MG63 (cell line): ENCODE results near the gene MAP2K7. TPM values are rescaled to one million over a fixed set of nuclear protein-coding genes. Genes with fewer than 3 reads are reported as not detected.
"Not testable (repeated sequence)": the region's sequence is repeated elsewhere in the genome, so short reads cannot be mapped to it uniquely, and the experiment has no call there.

Source experiments
- DNase-seq: peaks from one replicate; pipeline ENCODE4 v3.0.0-alpha.2; 2020
- H3K27me3 ChIP-seq: fragments of 250-450 bp; sonication (Bioruptor Pico); 2 replicates; pipeline ENCODE4 v1.5.1; 2020; ENCODE audit warnings: mild to moderate bottlenecking, moderate library complexity
- H3K36me3 ChIP-seq: fragments of 250-450 bp; sonication (Bioruptor Pico); 2 replicates; pipeline ENCODE4 v1.5.1; 2020; ENCODE audit warnings: mild to moderate bottlenecking, moderate library complexity
- H3K4me3 ChIP-seq: fragments of 250-450 bp; sonication (Bioruptor Pico); 2 replicates; pipeline ENCODE4 v1.5.1; 2020; ENCODE audit warnings: mild to moderate bottlenecking, moderate library complexity
- H3K9me3 ChIP-seq: fragments of 250-450 bp; sonication (Bioruptor Pico); 2 replicates; pipeline ENCODE4 v1.5.1; 2020; ENCODE audit warnings: mild to moderate bottlenecking, moderate library complexity
- total RNA-seq: library from RNA; depleted of rRNA; stranded (reverse); fragments of >200 nt; shearing (Covaris generic); gene quantifications from 2 replicates; pipeline ENCODE4 v1.2.3, GENCODE V29; 2014; ENCODE audit warnings: low replicate concordance

MAP2K7 gene
- total RNA-seq, 1 experiment from 2014 or later, result 38.6 TPM

GRCh38 chr19:7928334-7928706 is 24.6 kb downstream of the MAP2K7 start:
- peaks cover 64% of the 10 kb centered on the region for H3K36me3 ChIP-seq
- no peaks in the 10 kb centered on the region for H3K9me3 ChIP-seq
- DNase-seq, result no peak
- H3K27me3 ChIP-seq, result no peaks in the 10 kb centered on the region
- no peak overlapping the region for H3K4me3 ChIP-seq

DNA sequence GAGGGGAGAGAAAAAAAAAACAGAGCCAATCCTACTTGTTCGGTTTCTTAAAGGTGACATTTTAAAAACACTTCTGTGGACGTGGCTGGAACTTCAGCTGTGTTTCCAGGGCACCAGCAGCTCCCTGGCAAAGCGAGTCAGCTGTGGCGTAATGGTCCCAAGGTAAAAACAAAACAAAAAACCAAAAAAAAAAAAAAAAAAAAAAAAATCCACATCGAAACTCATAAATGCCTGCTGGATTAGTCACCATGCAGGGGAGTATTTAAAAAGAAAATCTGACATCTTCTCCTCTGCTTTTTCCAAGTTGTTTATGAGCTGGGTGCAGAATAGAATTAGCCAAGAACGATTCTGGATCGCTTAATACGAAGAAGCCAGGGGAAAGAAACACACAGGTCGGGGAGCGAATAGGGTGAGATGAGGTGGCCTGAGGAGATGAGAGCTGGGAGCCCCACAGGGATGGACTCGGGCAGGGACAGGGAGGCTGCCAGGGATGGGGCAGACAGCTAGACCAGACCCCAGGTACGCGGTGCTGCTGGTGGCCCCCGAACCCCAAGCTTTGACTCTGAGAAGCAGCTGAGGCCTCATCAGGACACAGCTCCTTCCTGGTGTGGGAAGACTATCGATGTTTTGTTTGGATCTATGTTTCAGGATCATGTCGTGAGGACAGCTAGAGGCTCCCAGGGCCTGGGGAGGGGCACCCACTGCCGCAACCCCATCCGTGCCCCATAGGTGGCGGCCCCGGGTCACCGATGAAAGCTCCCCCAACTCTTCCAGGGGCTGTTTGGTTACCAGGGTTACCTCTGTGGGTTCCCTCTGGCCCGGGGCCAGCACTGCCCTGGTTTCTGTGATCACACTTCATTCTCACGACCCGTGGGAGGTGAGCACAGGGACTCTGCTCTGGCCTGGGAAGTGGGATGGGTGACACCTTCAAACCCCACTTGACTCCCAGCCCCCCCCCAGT is 25.3 kb downstream of the MAP2K7 start:
- Histone ChIP-seq H3K36me3 (peaks cover 71% of the 10 kb centered on the region), H3K4me3 (no peak overlapping the region), H3K27me3 (no peaks in the 10 kb centered on the region), H3K9me3 (no peaks in the 10 kb centered on the region)
- DNase-seq, result peak; percentile 78

DNA sequence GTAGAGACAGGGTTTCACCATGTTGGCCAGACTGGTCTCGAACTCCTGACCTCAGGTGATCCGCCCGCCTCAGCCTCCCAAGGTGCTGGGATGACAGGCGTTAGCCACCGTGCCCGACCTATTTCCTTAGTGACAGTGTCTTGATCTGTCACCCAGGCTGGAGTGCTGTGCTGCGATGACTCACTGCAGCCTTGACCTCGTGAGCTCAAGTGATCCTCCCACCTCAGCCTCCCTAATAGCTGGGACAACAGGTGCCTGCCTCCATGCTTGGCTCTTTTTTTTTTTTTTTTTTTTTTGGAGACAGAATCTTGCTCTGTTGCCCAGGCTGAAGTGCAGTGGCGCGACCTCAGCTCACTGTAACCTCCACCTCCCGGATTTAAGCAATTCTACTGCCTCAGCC is 26.4 kb downstream of the MAP2K7 start:
- H3K9me3 ChIP-seq, H3K27me3 ChIP-seq, DNase-seq, H3K4me3 ChIP-seq: not testable (repeated sequence)
- H3K36me3 ChIP-seq, result peaks cover 81% of the 10 kb centered on the region

GRCh38 chr19:7930765-7931164 is 27.1 kb downstream of the MAP2K7 start:
- no peak for DNase-seq
- H3K27me3 ChIP-seq, result no peaks in the 10 kb centered on the region
- H3K36me3 ChIP-seq, result peaks cover 88% of the 10 kb centered on the region
- no peak overlapping the region for H3K4me3 ChIP-seq
- no peaks in the 10 kb centered on the region for H3K9me3 ChIP-seq

DNA sequence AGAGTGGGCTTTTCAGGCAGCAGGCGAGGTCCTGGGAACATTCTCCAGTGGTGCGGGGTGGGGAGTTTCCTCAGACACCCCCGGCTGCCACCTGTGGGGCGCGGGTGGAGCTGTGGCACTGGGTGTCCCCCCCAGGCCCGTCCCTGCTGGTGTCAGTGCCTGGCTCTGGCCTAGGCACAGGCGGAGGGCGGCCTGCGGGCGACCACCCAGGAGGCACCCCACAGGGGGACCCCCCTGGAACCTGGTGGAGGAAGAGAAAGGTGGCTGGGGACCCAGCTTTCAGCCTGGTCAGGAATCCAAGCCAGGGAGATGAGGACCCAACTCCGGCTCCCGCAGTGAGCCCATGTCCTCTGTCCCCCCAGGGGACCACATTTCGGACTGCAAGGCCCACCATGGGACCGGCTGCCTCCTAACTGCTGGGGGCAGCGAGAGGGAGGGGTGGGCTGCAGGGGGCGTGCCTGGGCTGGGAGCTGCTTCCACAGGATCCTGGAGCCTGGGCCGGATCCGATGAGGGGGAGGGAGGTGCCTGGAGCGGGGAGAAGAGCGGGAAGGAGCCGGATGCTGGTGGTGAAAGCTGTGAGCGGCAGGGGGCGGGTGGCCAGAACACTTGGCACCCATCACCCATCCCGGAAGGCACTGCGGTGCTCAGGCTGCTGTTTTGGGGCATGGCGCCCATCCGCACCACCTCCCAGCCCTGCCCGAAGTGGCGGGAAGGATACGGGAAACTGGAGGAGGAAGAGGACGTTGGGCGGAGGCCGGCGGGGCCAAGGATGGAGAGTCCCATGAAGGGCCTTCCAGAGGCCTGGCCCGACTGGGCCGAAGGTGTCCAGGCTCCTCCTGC is 27.8 kb downstream of the MAP2K7 start:
- no peaks in the 10 kb centered on the region for H3K9me3 ChIP-seq
- peaks cover 93% of the 10 kb centered on the region for H3K36me3 ChIP-seq
- DNase-seq, result no peak
- H3K4me3 ChIP-seq, result no peak overlapping the region
- no peaks in the 10 kb centered on the region for H3K27me3 ChIP-seq

DNA sequence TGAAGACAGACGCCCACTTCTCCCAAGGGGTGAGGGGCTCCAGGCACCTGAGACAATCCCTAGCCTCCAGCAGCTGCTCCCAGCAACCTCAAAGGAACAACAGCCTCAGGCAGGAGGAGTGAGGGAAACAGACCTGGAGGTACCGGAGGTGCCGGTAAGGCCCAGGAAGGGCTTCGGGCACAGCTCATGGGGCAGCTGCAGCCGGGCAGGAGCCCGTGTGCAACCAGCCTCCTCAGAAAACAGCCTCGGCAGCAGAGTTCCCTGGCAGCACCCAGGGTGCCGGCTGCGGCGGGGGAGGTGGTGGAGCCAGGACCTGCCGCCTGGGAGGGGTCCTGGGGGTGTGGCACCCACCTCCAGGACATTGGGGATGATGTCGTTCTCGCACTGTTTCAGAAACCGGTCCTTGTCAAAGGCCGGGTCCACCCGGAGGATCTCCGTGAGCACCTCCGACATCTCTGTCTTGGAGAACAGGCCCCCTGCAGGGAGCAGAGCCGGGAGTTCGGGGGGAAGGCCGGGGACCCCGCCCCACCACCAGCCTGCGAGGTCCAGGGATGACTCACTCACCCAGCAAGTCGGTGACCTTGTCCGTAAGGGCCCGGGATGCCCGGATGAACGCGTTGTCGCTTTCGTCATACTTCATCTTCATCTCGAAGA is 28.7 kb downstream of the MAP2K7 start:
- Histone ChIP-seq H3K4me3 (no peak overlapping the region), H3K9me3 (no peaks in the 10 kb centered on the region), H3K36me3 (peaks cover 93% of the 10 kb centered on the region), H3K27me3 (no peaks in the 10 kb centered on the region)
- DNase-seq, result no peak

- H3K4me3 ChIP-seq, result no peak overlapping the region
- H3K27me3 ChIP-seq, result no peaks in the 10 kb centered on the region
- DNase-seq, result no peak
- H3K9me3 ChIP-seq, result no peaks in the 10 kb centered on the region
- H3K36me3 ChIP-seq, result peaks cover 93% of the 10 kb centered on the region
Observed at GRCh38 chr19:7932930-7933300, 29.2 kb downstream of the MAP2K7 start.

DNA sequence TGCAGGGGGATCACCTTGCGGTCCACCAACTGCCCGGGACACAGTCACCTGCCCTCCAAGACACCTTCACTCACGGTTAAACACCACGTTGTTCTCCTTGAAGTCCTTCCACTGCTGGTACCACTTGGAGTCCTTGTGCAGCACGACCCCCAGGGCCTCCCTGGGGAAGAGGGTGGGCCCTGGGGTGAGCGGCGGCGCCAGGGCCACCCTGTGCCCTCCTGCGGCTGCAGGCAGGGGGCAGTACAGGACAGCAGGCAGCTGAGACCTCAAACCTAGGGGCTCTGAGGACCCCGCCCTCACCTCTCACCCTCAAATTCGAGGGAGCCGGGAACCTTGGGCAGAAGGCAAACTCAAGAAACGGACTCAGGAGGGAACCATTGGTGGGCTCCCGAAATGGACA is 29.7 kb downstream of the MAP2K7 start:
- no peaks in the 10 kb centered on the region for H3K27me3 ChIP-seq
- H3K4me3 ChIP-seq, result no peak overlapping the region
- H3K36me3 ChIP-seq, result peaks cover 93% of the 10 kb centered on the region
- no peaks in the 10 kb centered on the region for H3K9me3 ChIP-seq
- no peak for DNase-seq

- Histone ChIP-seq H3K36me3 (peaks cover 97% of the 10 kb centered on the region), H3K9me3 (no peaks in the 10 kb centered on the region), H3K4me3 (no peak overlapping the region), H3K27me3 (no peaks in the 10 kb centered on the region)
- no peak for DNase-seq
Observed at GRCh38 chr19:7933828-7934725, 30.4 kb downstream of the MAP2K7 start.

DNA sequence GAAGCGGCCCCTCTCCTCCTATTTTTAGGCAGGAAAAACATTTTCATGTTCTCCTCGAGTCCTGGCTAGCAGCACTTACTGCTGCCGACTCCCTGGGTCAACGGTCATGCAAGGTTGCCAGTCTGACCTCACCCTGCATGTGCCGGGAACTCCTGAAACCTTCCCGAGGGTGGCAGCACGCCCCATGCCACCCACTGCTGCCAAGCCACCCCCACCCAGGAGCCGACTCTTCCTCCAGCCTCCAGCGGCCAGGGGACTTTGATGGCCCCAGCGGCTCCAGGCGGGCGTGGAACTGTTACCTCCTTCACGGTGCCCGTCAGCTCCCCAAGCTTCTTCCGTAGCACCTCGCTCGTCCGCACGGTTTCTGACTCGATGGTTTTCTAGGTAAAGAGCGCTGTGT is 31.1 kb downstream of the MAP2K7 start:
- Histone ChIP-seq H3K9me3 (no peaks in the 10 kb centered on the region), H3K4me3 (no peak overlapping the region), H3K27me3 (no peaks in the 10 kb centered on the region), H3K36me3 (peaks cover 98% of the 10 kb centered on the region)
- no peak for DNase-seq

DNA sequence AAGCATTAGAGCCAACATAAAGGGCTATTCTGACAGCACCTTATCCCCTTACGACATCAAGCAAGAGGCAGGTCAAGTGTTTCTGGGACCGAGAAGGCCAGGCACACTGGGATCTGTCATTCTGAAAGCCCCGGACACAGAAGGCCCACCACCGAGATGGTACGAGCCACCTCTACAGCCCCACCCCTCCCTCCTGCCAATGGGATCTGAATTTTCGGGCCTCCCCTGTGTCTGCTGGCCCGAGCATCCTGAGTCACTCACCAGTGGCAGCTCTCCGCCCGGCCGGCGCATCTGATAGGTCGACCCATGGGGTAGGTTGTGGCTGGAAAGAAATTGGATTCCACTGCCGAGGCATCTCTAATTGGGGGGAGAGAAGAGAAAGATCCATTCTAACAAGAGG is 37.2 kb downstream of the MAP2K7 start:
- no peaks in the 10 kb centered on the region for H3K27me3 ChIP-seq
- no peaks in the 10 kb centered on the region for H3K9me3 ChIP-seq
- H3K4me3 ChIP-seq, result no peak overlapping the region
- H3K36me3 ChIP-seq, result peaks cover 68% of the 10 kb centered on the region
- DNase-seq, result no peak

GRCh38 chr19:7941895-7942596 is 38.4 kb downstream of the MAP2K7 start:
- peak overlapping the region; percentile 98 for H3K4me3 ChIP-seq
- H3K27me3 ChIP-seq, result no peaks in the 10 kb centered on the region
- H3K36me3 ChIP-seq, result peaks cover 56% of the 10 kb centered on the region
- no peak for DNase-seq
- H3K9me3 ChIP-seq, result no peaks in the 10 kb centered on the region

GRCh38 chr19:7942981-7943443 is 39.3 kb downstream of the MAP2K7 start:
- Histone ChIP-seq H3K36me3 (peaks cover 49% of the 10 kb centered on the region), H3K4me3 (peak overlapping the region; percentile 98), H3K27me3 (no peaks in the 10 kb centered on the region), H3K9me3 (peaks cover 4% of the 10 kb centered on the region)
- no peak for DNase-seq

DNA sequence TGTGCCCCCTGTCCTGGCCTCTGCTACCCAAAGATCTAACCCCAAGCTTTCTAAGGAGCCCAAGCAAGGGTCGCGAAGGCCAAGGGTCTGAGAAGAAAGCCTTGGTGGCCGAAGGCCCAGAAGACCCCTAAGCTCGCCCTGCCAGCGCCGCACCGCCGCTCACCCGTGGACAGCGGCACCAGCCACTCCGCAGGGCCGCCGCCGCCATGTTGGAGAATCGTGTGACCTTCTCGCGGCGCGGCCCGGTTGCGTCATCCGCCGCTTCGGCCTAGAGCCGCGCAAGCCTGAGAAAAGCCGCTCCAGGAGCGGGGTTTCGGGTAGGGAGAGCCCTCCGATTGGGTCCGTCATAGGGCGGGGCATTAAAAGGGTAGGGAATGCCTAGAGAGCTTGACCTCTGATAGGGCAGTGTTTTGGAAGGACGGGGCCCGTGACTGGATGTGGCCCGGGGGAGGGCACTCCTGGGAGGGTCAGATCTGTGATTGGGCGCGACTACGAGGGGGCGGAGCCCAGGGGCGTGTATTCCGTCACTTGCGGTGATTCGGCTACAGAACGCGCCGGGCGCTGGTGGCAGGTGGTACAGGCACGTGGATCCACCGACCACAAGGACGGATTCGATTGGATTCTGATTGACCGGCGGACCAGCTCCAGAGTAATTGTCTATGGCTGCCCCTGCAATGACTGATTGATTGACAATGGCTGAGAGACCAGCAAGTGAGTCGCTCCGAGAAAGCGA is 39.9 kb downstream of the MAP2K7 start, which contains the start of gene TIMM44:
Gene TIMM44 (minus strand): TSS at position 223 of the 733 bp plus-strand sequence. CDS start 15 bp downstream, at position 208.
- Histone ChIP-seq H3K9me3 (peaks cover 5% of the 10 kb centered on the region), H3K36me3 (peaks cover 44% of the 10 kb centered on the region), H3K4me3 (peak within 1 kb of the TSS; percentile 98), H3K27me3 (no peaks in the 10 kb centered on the region)
- peak; percentile 100 for DNase-seq
